Measurements from ENCODE around the gene PLEKHG3.
A peak's percentile ranks its signal among the peaks of the same experiment; 100 is the strongest.

PLEKHG3 gene

DNA sequence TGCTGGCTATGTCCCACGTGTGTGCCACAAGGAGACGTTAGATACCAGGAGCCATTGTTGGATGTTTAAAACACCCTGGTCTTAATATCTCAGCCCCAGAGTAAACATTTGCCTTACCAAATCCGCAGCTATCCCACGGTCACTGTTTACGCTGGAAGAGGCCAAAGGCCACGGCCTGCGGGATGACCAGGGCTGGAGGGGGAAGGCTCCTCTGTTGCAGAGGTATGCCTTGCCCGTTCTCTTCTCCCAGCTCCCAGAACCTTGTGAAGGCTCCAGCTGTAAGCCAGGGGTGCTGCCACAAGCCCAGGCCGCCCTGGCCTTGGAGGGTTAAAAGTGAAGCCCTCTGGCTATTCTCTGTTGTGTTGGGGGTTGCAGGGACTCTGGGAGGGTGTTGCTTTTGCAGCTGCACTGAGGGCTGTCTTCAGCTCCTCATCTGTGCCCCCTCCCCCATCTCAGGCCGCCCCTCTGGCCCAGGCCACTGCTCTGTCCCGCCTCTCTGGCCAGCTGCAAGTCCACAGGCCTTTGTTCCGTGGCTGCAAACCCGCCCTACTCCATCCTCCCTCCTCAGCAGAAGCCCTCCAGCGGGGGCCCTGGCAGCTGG lies 2.5 kb downstream of the PLEKHG3 start:
- no peak for DNase-seq

DNA sequence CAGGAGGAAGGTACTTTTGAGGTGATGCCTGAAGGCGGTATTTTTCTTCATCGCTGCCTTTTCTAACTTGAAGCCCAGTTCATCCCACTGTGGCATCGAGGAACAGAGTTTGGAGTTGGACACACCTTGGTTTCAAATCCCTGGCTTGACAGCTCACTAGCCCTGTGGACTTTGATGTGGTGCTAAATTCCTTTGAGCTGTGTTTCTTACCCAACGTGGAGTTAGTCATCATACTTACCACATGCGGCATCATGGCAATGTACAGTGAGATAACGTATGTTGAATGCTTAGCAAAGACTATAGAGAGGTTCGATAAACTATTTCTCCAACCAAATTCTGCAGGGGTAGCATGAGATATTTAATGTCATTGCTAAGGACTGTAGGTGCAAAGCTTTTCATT lies 3.4 kb downstream of the PLEKHG3 start:
- DNase-seq, result no peak

DNA sequence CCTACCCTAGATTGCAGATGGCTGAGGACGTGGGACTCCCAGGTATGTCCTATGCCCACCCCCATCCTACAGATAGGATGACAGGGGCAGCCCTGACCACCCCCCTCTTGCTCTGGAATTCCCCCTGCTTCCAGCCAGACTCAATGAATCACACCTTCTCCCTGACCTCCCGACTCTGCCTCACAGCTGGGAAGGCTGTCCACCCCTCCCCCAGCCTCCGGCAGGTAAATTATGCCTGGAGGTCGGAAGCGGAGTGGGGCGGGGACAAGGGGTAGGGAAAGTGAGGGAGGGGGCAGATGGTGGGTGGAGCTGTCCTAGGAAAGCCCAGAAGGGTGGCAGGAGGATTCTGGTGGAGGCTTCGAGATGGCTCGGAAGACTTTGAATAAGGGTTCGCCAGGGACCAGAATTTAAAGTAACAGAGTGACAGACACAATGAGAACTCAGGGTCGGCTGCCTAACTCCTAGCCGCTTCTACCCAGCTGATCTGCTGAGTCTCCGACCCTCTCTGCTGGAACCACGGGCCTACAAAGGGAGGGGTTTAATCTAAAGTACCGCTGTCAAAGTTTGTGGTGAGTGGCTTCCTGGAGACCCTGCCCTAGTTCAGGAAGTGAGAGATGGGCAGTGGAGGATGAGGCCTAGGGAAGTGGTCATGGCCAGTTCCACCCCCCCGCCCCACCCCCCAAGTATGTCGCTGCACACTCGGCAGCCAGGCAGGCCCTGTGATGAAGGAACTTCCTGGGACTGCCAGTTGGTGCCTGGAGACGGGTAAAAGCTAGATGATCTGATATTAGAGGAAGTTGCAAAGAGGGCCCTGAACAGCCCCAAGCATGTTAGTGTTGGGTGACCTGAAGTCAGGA lies 4.2 kb downstream of the PLEKHG3 start:
- no peak for DNase-seq

DNA sequence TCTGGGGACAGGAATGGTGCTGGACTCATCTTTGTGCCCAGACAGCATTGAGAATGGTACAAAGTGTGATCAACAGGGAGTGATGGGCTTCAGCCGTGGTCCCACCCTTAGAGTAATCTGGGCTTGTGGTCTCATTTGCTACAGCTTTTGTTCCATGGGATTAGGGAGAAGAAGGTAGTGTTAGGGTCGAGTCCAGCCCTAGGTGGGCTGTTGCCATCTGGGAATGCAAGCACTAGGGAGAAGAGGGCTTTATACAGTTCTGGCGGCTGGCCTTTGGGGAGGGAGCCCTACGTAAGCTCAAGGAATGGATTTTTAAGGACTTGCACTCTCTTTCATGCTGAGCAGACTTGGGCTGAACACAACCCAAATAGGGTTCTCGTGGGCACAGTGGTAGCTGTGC lies 4.9 kb downstream of the PLEKHG3 start:
- DNase-seq, result no peak

- DNase-seq, result no peak
These were observed 6.8 kb downstream of the PLEKHG3 start for GRCh38 chr14:64711039-64711438.

DNA sequence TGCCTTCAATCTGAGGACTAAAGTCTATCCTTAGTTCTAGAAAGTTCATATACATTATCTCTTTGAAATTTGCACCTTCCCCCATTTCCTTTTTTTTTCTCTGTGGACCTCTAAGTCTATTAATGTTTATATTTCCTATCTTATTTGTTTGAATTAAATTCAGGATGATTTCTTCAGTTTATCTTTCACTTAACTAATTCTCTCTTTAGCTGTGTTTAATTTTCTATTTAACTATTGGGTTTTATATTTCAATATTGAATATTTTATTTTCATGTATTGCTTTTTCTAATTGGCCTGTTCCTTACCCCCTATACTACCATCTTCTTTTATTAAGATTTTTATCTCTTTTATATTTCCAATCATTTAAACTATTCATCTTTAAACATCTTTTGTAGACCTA lies 9.5 kb downstream of the PLEKHG3 start:
- DNase-seq, result no peak

- DNase-seq, result no peak
These were observed 10.3 kb downstream of the PLEKHG3 start for GRCh38 chr14:64714432-64715025.

GRCh38 chr14:64715146-64715627 lies 11.0 kb downstream of the PLEKHG3 start:
- DNase-seq, result no peak

GRCh38 chr14:64715628-64716412 lies 11.6 kb downstream of the PLEKHG3 start:
- DNase-seq, result peak; percentile 56

DNA sequence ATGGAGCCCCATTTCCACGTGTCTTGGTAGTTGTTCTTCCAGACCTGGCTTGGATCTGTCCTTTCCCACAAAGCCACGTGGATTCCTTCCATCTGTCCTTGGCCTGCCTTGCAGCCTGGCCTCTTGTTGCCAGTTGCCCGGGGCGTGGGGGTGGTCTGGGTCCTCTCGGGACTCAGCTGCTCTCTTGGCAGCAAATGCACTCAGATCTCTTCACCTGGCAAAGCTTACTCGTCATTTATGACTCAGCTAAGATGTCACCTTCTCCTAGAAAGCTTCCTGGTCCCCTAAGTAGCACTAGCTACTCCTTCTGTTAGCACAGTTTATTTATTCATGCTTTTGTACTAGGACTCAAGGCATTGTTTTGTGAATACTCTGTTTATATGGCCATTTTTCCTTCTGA lies 13.6 kb downstream of the PLEKHG3 start:
- no peak for DNase-seq

DNA sequence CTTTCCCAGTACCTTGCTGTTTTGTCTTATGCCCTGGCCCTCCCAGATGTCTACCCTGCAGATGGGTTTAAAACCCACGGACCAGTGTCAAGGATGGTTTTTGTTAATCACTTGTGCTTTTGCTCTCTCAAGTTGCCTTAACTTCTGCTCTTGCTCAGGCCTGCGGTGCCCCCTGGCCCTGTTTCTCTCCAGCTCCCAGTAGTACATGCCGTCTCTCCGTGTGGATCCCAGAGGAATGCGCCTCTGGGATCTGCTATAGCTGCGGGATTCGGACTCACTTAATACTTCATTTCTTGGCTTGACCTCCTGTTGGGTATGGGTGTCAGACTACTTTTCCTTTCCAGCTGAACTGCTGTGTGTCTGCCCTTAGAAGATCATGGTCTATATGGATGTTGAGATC lies 14.5 kb downstream of the PLEKHG3 start:
- no peak for DNase-seq

- DNase-seq, result no peak
These were observed 15.4 kb downstream of the PLEKHG3 start for GRCh38 chr14:64719601-64720000.

GRCh38 chr14:64720131-64720576 lies 15.9 kb downstream of the PLEKHG3 start:
- no peak for DNase-seq

GRCh38 chr14:64721391-64721791 lies 17.2 kb downstream of the PLEKHG3 start:
- no peak for DNase-seq

DNA sequence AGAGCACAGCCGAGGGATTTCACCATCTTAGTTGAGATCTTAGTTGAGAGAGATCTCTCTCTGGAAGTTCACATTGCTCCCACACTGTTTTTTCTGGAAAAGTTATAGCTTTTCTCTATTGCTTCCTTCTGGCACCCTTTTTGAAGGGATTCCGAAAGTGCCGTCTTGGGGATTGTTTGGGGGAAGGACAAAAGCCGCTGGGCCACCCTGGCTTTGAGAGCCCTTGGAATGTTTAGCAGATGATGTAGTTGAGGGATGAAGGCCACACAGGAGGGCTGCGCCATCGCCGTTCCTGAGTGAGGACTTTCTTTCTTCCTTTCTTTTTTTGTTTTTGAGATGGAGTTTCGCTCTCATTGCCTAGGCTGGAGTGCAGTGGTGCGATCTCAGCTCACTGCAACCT lies 17.7 kb downstream of the PLEKHG3 start:
- DNase-seq, result no peak

DNA sequence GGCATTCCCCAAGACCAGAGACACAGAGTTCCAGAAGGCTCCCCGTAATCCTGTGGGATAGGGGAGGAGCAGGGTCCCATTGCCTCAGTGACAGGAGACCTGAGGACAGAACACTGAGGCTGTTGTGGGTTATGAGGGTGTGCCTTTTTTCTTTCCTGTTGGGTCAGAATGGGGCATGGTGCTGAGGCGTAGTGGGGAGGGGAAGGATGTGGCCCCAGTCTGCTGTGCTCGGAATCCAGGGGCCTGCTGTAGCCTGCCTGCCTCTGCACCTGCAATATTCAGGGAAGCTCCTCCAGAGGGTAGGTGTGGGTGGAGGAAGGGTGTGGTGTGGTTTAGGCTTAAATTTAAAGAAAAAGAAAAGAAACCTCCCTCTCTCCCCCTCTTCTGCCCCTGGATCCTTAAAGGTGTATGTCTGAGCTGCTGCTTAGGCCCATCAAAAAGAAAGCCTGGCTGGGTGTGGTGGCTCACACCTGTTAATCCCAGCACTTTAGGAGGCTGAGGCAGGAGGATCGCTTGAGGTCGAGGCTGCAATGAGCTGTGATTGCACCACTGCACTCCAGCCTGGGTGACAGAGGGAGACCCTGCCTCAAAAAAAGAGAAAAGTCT lies 18.7 kb downstream of the PLEKHG3 start:
- no peak for DNase-seq

DNA sequence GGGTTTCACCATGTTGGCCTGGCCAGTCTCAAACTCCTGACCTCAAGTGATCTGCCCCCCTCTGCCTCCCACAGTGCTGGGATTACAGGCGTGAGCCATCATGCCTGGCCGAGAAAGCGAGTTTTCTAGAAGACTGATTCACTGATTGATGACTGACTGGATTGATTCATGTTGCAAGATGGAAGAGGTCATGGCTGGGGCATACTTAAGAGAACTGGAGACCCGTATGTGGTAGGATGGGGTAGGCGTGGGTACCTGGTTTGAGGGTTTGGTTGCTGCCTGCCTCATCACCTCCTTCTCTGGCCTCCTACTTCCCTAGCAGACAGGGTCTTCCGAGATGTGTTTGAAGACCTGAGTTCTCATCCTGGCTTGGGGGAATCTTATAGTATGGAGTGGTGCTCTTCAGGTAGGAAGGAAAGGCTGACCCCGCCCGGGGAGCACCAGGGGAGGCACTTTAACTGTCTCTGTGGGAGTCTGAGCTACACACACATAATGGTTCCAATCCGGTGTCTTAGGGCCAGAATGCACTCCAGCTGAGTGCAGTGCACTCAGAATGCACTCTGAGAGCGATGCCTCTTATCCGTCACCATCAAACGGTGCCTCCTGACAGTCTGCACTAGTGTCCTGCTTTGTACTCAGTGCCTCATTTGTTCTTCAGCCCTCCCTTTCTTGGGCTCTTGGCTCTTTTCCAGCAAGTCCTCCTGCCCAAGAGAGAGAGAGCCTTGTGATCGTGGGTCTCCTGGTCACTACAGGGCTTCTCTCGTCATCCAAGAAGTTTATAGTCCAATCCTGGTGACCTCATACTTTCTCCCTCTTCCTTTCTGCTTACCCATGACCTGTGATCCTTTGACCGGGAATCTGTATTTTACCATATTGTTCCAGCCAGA lies 19.7 kb downstream of the PLEKHG3 start:
- DNase-seq, result no peak

- no peak for DNase-seq
These were observed 20.3 kb downstream of the PLEKHG3 start for GRCh38 chr14:64724578-64724930.

- no peak for DNase-seq
These were observed 21.1 kb downstream of the PLEKHG3 start for GRCh38 chr14:64725261-64725815.

- DNase-seq, result no peak
These were observed 21.8 kb downstream of the PLEKHG3 start for GRCh38 chr14:64725879-64726584.

All from right kidney (tissue), 1 donor.